Measurements from ENCODE around the gene IQSEC1.

IQSEC1 gene

GRCh38 chr3:12996181-12996506, 77.1 kb downstream of the IQSEC1 start:
- in situ Hi-C loops (cut with HindIII; ENCODE audit: low sequenced_read_pairs), result no loop called here
- TF ChIP-seq CTCF (IDR thresholded peaks at IDR 0.05; ENCODE audit: low read depth, low read length), result no peak
- no peak overlapping the region for H3K4me3 ChIP-seq (ENCODE audit: low read depth, low read length)
- DNase-seq (ENCODE audit: low read depth, low spot score), result no peak

GRCh38 chr3:12995389-12996180, 77.6 kb downstream of the IQSEC1 start:
- no peak for DNase-seq (ENCODE audit: low read depth, low spot score)
- in situ Hi-C loops (cut with HindIII; ENCODE audit: low sequenced_read_pairs), result no loop called here
- TF ChIP-seq CTCF (IDR thresholded peaks at IDR 0.05; ENCODE audit: low read depth, low read length), result no peak
- no peak overlapping the region for H3K4me3 ChIP-seq (ENCODE audit: low read depth, low read length)

GRCh38 chr3:12994607-12995388, 78.4 kb downstream of the IQSEC1 start:
- peak overlapping the region; percentile 56 for H3K4me3 ChIP-seq (ENCODE audit: low read depth, low read length)
- in situ Hi-C loops (cut with HindIII; ENCODE audit: low sequenced_read_pairs), result no loop called here
- DNase-seq (ENCODE audit: low read depth, low spot score), result peak; percentile 68
- peak; percentile 83 for TF ChIP-seq CTCF (IDR thresholded peaks at IDR 0.05; ENCODE audit: low read depth, low read length)

- H3K4me3 ChIP-seq (ENCODE audit: low read depth, low read length), result peak overlapping the region; percentile 56
- no peak for TF ChIP-seq CTCF (IDR thresholded peaks at IDR 0.05; ENCODE audit: low read depth, low read length)
- DNase-seq (ENCODE audit: low read depth, low spot score), result no peak
- in situ Hi-C loops (cut with HindIII; ENCODE audit: low sequenced_read_pairs), result no loop called here
These were observed 78.9 kb downstream of the IQSEC1 start for GRCh38 chr3:12994357-12994606.

GRCh38 chr3:12993517-12994356, 79.5 kb downstream of the IQSEC1 start:
- in situ Hi-C loops (cut with HindIII; ENCODE audit: low sequenced_read_pairs), result no loop called here
- TF ChIP-seq CTCF (IDR thresholded peaks at IDR 0.05; ENCODE audit: low read depth, low read length), result no peak
- H3K4me3 ChIP-seq (ENCODE audit: low read depth, low read length), result peak overlapping the region; percentile 56
- DNase-seq (ENCODE audit: low read depth, low spot score), result peak; percentile 8

- in situ Hi-C loops (cut with HindIII; ENCODE audit: low sequenced_read_pairs), result no loop called here
- H3K4me3 ChIP-seq (ENCODE audit: low read depth, low read length), result peak overlapping the region; percentile 41
- no peak for TF ChIP-seq CTCF (IDR thresholded peaks at IDR 0.05; ENCODE audit: low read depth, low read length)
- no peak for DNase-seq (ENCODE audit: low read depth, low spot score)
These were observed 80.4 kb downstream of the IQSEC1 start for GRCh38 chr3:12992629-12993516.

All from astrocyte of the spinal cord (primary cell).